Measurements from ENCODE around the gene GRB2.

The GRB2 gene

DNA sequence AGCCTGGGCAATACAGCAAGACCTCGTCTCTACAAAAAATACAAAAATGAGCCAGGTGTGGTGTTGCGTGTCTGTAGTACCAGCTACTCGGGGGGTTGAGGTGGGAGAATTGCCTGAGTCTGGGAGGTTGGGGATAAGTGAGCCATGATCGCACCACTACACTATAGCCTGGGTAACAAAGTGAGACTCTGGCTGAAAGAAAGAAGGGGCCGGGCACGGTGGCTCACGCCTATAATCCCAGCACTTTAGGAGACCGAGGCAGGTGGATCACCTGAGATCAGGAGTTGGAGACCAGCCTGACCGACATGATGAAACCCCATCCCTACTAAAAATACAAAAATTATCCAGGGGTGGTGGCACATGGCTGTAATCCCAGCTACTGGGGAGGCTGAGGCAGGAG is 10.5 kb upstream of the GRB2 start:
- Histone ChIP-seq H3K27me3 (ENCODE audit: insufficient read depth, low read depth, severe bottlenecking) (no peaks in the 10 kb centered on the region), H3K27ac (no peak overlapping the region)

DNA sequence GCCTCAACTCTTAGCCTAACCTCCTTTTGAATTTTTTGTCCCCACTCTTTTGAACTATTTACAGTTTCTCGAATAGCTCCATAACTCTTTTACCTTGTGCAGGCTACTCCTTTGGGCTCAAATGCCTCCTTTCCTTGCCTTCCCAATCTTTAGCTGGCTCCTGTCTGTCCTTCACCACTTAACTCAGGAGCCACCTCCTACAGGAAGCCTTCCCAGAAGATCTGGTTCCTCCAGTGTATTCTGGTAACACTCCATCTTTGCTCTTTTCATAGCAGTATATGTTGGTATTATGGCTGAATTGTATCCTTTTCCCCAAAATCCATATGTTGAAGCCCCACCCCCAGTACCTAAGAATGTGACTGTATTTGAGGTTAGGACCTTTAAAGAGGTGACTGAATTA is 9.0 kb upstream of the GRB2 start:
- Histone ChIP-seq H3K4me3 (ENCODE audit: low read depth, low read length) (no peak overlapping the region), H3K36me3 (no peaks in the 10 kb centered on the region), H3K27ac (no peak overlapping the region), H3K9me3 (ENCODE audit: severe bottlenecking) (no peaks in the 10 kb centered on the region), H3K27me3 (ENCODE audit: insufficient read depth, low read depth, severe bottlenecking) (no peaks in the 10 kb centered on the region)
- TF ChIP-seq, protein P1, sequence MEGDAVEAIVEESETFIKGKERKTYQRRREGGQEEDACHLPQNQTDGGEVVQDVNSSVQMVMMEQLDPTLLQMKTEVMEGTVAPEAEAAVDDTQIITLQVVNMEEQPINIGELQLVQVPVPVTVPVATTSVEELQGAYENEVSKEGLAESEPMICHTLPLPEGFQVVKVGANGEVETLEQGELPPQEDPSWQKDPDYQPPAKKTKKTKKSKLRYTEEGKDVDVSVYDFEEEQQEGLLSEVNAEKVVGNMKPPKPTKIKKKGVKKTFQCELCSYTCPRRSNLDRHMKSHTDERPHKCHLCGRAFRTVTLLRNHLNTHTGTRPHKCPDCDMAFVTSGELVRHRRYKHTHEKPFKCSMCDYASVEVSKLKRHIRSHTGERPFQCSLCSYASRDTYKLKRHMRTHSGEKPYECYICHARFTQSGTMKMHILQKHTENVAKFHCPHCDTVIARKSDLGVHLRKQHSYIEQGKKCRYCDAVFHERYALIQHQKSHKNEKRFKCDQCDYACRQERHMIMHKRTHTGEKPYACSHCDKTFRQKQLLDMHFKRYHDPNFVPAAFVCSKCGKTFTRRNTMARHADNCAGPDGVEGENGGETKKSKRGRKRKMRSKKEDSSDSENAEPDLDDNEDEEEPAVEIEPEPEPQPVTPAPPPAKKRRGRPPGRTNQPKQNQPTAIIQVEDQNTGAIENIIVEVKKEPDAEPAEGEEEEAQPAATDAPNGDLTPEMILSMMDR (IDR thresholded peaks at IDR 0.05; ENCODE audit: low read depth, low read length) = no peak
- DNase-seq = no peak

More for the DNA sequence above, 10.5 kb upstream of the GRB2 start:
- Histone ChIP-seq H3K36me3 (no peaks in the 10 kb centered on the region), H3K4me3 (ENCODE audit: low read depth, low read length) (no peak overlapping the region), H3K9me3 (ENCODE audit: severe bottlenecking) (no peaks in the 10 kb centered on the region)
- TF ChIP-seq, protein P1 (IDR thresholded peaks at IDR 0.05; ENCODE audit: low read depth, low read length) = no peak
- DNase-seq = no peak

DNA sequence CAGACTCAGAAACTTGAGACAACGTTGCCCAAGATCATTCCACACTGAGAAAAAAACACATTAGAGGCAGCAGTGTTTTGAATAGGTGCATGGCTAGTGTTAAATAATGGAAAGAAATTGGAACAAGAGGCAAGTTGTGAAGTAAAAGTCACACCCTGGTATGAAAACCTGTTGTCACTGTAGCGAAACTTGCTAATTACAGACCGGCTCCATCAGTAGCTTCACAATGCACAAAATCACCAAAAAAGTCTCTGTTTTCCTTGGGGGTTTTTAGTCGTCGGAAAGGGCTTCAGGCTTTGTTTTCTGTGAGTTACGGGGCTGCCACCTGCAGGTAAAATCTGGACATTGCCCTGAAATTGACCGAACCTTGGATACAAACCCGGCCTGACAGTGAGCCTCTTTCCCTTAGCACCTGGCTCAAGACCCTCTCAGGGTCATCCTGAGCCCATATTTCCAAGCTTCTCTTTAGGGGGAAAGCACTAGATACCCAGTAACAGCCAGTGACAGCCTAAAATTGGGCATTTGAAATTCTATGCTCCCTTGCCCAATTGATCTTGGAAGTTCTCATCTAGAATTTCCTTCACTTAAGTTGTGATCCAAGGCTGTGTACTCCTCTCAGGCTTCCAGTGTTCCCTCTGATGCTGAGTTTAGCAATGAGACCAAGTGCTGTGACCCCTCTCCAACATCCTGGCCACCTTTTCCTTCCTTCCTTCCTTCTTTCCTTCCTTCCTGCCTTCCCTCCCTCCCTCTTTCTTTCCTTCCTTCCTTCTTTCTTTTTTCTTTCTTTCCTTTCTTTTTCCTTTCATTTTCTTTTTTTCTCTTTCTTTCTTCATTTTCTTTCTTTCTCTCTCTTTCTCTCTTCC is 7.2 kb upstream of the GRB2 start:
- no peaks in the 10 kb centered on the region for H3K36me3 ChIP-seq
- TF ChIP-seq, protein P1 (IDR thresholded peaks at IDR 0.05; ENCODE audit: low read depth, low read length) = peak; percentile 89
- H3K4me3 ChIP-seq (ENCODE audit: low read depth, low read length) = no peak overlapping the region
- DNase-seq = peak; percentile 78
- H3K27me3 ChIP-seq (ENCODE audit: insufficient read depth, low read depth, severe bottlenecking) = no peaks in the 10 kb centered on the region
- H3K27ac ChIP-seq = no peak overlapping the region
- H3K9me3 ChIP-seq (ENCODE audit: severe bottlenecking) = no peaks in the 10 kb centered on the region

DNA sequence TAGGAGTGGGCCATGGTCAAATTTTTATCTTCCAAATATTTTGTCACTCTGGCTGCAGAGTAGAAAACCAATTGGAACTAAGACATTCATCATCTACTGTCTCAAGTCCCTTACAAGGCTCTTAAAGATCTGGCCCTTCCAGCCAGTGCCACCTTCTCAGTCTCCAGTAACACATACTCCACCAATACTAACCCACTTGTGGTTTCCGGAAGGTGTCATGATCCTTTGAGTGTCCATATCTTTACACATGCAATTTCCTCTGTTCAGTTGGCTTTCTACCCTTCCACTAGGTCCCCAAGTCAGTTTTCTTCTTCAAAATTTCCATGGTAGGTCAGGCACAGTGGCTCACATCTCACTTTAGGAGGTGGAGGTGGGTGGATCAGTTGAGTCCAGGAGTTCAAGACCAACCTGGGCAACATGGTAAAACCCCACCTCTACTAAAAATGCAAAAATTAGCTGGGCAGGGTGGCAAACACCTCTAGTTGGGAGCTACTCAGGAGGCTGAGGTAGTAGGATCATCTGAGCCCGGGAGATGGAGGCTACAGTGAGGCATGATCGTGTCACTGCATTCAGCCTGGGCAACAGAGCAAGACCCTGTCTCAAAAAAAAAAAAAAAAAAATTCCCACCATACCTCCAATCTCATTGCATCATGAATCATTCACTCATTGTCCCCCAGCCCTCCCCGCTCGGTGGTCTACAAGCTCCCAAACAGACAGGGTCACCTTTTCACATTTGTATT is 6.0 kb upstream of the GRB2 start:
- H3K4me3 ChIP-seq (ENCODE audit: low read depth, low read length) = no peak overlapping the region
- no peaks in the 10 kb centered on the region for H3K36me3 ChIP-seq
- no peak overlapping the region for H3K27ac ChIP-seq
- H3K9me3 ChIP-seq (ENCODE audit: severe bottlenecking) = no peaks in the 10 kb centered on the region
- H3K27me3 ChIP-seq (ENCODE audit: insufficient read depth, low read depth, severe bottlenecking) = no peaks in the 10 kb centered on the region
- TF ChIP-seq, protein P1 (IDR thresholded peaks at IDR 0.05; ENCODE audit: low read depth, low read length) = no peak
- DNase-seq = no peak

DNA sequence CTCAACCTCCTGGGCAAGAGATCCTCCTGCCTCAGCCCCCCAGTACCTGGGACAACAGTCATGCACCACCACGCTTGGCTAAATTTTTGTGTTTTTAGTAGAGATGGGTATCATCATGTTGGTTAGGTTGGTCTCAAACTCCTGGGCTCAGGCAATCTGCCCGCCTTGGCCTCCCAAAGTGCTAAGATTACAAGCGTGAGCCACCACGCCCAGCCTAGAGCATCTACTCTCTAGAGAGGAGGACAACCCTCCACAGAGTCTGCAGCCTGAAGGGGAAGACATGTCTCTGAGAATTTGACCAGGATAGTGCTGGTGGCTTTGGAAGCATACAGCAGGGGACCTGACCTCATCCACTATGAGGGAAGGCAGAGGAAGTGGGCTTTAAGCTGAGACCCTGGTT is 4.7 kb upstream of the GRB2 start:
- no peaks in the 10 kb centered on the region for H3K9me3 ChIP-seq (ENCODE audit: severe bottlenecking)
- TF ChIP-seq, protein P1 (IDR thresholded peaks at IDR 0.05; ENCODE audit: low read depth, low read length) = no peak
- H3K36me3 ChIP-seq = peaks cover 3% of the 10 kb centered on the region
- H3K4me3 ChIP-seq (ENCODE audit: low read depth, low read length) = no peak overlapping the region
- DNase-seq = no peak
- H3K27ac ChIP-seq = no peak overlapping the region
- H3K27me3 ChIP-seq (ENCODE audit: insufficient read depth, low read depth, severe bottlenecking) = no peaks in the 10 kb centered on the region
